Transverse colon (tissue), 4 donors: ENCODE results near the gene RAVER1.

ENCODE experiments used
- EP300 ChIP-seq: sonication (generic); formaldehyde crosslinking; IDR thresholded peaks from one replicate; pipeline ENCODE4 v1.6.1; 2017; ENCODE audit warnings: antibody characterized with exemption, low read depth
- POLR2A ChIP-seq: fragments of 450-650 bp; IDR thresholded peaks from one replicate; pipeline ENCODE4 v1.6.1; 2016; ENCODE audit warnings: antibody characterized with exemption, mild to moderate bottlenecking, moderate library complexity
- POLR2AphosphoS5 ChIP-seq, 3 donors: sonication (generic); formaldehyde crosslinking; IDR thresholded peaks; one replicate each; pipeline ENCODE4 v1.6.1; 2016; ENCODE audit warnings: antibody characterized with exemption in 3 of 3
- TF ChIP-seq, protein P1 (sequence below), 5 experiments: fragments of 200-600 bp in 3 of 5; fragments of 450-650 bp in 2 of 5; sonication (generic) in 3 of 5; IDR thresholded peaks; 1 replicate in 2 of 5; 2 replicates in 3 of 5; pipeline ENCODE4 v1.5.1; 2016 to 2017; ENCODE audit warnings: antibody characterized with exemption in 5 of 5, inconsistent platforms in 3 of 5, mild to moderate bottlenecking in 2 of 5, moderate library complexity in 1 of 5

DNA sequence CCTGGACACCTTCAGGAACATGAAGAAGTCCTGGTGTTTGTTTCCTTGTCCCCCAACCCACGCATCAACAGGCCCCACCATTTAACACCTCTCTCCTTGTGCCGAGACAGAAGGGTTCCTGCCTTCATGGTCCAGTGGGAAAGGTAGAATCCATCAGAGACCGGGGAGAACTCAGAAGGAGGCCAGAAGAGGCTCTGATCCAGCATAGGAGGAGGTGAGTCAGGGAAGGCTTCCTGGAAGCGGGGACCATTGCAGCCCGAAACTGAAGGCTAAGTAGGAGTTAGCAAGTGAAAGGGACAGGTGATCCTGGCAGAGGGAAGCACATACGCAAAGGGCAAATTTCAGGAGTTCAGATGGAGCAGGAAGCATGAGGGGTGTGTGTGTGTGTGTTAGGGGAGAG is 5.6 kb upstream of the RAVER1 start:
- TF ChIP-seq EP300 = no peak
- no peak for TF ChIP-seq POLR2A
- TF ChIP-seq, protein P1, sequence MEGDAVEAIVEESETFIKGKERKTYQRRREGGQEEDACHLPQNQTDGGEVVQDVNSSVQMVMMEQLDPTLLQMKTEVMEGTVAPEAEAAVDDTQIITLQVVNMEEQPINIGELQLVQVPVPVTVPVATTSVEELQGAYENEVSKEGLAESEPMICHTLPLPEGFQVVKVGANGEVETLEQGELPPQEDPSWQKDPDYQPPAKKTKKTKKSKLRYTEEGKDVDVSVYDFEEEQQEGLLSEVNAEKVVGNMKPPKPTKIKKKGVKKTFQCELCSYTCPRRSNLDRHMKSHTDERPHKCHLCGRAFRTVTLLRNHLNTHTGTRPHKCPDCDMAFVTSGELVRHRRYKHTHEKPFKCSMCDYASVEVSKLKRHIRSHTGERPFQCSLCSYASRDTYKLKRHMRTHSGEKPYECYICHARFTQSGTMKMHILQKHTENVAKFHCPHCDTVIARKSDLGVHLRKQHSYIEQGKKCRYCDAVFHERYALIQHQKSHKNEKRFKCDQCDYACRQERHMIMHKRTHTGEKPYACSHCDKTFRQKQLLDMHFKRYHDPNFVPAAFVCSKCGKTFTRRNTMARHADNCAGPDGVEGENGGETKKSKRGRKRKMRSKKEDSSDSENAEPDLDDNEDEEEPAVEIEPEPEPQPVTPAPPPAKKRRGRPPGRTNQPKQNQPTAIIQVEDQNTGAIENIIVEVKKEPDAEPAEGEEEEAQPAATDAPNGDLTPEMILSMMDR (IDR thresholded peaks at IDR 0.05) = no peak
- TF ChIP-seq POLR2AphosphoS5 (IDR thresholded peaks at IDR 0.05) = no peak
